NCI-H460 (cell line): Measurements from ENCODE around the gene NEK6. TPM values are rescaled to one million over a fixed set of nuclear protein-coding genes. Genes with fewer than 3 reads are reported as not detected.

Source experiments
- DNase-seq: peaks from one replicate; pipeline ENCODE4 v3.0.0-alpha.2; 2016; ENCODE audit warnings: low read depth; ENCODE audit errors: extremely low read depth
- total RNA-seq: library from RNA; depleted of rRNA; stranded (reverse); fragments of >200 nt; shearing (Covaris generic); gene quantifications from 2 replicates; pipeline ENCODE4 v1.2.3, GENCODE V29; 2014

NEK6 gene
- total RNA-seq, 1 experiment from 2014 or later, result 23.2 TPM

GRCh38 chr9:124334568-124335319, 77.0 kb downstream of the NEK6 start:
- no peak for DNase-seq

DNA sequence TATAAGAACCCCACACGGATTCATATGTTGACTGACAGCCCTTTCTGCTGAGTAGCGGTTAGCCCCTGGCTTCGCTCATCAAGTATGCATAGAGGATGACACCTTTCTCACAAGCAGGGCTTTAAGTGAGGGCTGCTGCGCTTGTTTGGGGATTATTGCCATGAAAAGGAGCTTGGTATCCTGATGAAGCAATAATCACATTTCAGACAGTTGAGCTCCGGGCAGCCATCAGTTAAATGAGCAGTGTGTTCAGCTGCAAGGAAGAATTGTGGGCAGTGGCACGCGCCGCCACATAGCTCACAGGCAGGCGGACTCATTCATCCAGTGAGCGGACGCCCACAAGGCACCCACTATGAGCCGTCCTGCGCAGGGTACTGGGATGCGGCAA, 77.6 kb downstream of the NEK6 start:
- no peak for DNase-seq

DNA sequence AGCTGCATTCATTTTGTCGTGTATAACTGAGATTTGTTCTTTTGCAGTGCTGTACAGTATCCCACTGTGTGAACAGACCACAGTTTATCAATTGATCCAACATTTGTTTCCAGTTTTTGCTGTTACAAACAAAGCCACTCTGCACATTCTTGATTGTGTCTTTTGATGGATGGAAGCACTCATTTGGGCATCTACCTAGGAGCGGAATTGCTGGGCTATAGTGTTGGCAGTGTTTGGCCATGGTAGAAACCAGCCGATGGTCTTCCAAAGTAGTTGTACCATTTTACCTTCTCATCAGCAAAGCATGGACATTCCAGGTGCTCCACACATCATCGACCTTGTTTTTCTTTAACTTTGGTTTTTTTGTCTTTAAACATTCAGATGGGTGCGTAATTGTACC, 79.8 kb downstream of the NEK6 start:
- no peak for DNase-seq

DNA sequence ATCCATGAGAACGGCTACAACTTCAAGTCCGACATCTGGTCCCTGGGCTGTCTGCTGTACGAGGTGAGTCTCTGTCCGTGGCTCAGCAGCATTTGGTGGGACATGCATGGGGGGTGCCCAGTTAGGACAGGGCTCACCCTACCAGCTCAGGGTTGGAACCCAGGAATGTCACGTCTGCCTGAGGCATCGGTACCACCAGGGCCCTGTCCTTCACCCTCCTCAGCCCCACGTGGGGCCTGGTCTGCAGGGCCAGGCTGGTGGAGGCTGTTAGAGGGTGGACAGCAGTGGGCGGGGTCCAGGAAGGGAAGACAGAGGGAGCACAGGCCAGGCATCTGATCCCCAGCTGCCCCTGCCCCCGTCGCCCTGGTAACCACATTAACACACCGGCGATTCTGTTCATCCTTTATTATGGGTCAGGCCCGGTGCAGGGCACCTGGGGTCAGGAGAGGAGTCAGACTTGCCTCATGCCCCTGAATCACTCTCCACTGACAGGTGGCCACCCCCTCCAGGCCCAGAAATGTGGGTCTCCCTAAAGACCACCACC, 81.9 kb downstream of the NEK6 start:
- no peak for DNase-seq

DNA sequence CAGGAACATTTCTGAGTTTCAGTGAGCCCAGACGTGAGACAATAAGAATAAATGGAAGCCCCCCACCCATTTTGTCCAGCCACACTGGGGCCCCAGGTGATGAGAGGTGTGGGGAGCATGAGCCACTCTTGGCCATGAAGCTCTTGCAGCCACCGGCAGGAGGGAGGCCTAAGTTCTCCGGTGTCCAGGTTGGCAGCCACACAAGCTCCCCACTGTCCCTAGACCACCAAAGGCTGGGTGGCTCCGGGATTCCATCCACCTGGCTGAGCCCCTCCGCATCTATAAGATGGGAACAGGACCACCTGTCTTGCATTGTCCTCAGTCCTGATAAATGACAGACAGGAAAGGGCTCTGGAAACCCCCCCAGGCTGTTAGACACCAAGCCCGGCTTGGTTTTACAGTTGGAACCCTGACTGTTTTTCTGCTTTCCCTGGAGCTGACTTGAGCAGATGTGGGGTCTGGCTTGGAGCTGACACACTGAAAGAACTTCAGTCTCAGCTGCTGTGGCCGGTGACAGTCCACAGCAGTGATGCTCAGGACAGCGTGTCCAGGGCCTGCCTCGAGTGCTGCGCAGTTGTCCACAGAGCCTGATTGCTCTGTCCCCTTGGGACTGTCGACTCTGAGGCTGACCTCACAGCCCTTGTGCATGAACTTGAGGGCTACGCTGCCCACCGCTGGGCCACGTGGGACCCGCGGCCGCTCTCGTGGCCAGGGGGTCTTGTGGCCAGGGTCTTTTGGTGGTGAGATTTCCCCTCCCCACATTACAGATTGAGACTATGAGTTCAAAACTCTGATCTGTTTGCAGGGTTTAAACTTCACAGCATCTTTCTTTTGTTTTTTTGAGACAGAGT, 82.7 kb downstream of the NEK6 start:
- no peak for DNase-seq

- DNase-seq, result no peak
Measured at GRCh38 chr9:124341455-124342170, 83.9 kb downstream of the NEK6 start.

DNA sequence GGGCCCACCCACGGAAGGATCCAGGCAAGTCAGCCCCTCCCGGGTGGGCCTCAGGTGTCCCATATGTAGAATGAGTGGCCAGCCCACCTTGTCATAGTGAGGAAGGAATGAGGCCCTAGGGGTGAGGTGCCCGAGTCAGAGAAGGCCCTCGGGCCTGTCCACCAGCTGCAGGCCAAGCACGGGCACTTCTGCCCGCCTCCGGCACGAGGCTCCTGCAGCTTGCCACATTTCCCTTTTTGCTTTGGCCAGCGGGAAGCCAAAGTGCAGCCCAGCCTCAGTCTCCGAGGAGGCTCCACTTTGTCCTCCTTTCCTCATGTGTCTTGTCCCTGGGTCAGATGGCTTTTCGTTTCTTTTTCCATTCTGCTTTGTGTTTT, 84.6 kb downstream of the NEK6 start:
- DNase-seq, result no peak

DNA sequence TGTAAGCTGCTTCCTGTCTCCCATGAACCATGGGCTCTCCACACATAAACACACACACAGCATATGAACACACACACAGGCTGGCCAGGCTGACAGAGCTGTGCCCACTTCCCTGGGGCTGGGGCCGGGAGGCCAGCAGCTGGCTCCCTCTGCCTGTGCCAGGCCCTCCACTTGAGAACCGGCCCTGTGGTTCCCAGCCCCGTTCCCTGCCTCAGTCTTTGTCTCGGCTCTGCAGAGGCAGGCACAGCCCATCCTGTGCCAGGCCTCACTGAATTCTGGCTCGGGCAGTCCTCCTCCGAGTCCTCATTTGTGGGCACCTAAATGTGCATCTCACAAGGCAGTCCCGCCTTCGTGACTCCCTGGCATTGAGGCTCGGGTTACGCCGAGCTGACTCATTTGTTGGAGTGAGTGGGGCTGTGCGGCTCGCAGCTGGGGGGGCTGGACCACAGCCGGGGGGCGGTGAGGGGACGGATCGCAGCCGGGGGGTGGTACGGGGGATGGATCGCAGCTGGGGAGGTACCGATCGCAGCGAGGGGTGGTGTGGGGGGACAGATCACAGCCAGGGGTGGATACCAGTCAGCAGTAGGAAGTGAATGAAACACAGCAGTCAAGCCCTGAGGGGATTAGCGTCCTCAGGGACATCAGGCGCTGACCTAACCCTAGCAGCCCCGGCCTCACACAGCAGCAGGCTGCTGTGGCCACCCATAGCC, 85.2 kb downstream of the NEK6 start:
- peak; percentile 42 for DNase-seq

DNA sequence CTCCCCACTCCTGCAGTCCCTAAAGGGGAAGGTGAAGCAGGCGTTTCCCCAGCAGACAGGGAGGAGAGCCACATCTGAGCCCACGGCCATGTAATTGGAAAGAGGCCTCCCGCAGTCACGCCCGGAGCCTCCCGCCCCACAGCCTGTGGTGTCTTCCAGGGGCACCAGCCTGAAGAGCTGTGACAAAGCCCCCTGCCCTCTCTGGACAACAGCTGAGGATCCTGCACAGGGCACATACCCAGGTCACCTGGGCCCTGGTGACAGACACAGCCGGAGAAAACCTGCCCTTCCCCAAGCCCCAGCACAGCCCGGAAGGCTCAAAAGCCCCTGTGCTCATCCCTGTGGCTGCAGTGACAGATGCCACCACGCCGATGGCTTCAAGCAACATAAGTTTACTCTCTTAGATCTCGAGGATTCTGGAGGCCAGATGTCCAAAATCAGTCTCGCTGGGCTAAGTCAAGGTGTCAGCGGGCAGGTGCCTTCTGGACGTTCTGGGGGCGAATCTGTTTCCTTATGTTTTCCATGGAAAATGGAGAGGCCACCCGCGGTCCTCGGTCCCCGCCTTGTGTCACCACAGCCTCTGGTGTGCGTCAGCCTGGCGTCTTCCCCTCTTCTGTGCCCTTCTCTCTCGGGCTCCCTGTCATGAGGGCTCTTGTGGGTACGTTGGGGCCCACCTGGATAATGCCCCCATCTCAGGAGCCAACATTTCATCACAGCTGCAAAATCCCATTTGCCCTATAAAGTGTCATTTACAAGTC, 86.0 kb downstream of the NEK6 start:
- no peak for DNase-seq

DNA sequence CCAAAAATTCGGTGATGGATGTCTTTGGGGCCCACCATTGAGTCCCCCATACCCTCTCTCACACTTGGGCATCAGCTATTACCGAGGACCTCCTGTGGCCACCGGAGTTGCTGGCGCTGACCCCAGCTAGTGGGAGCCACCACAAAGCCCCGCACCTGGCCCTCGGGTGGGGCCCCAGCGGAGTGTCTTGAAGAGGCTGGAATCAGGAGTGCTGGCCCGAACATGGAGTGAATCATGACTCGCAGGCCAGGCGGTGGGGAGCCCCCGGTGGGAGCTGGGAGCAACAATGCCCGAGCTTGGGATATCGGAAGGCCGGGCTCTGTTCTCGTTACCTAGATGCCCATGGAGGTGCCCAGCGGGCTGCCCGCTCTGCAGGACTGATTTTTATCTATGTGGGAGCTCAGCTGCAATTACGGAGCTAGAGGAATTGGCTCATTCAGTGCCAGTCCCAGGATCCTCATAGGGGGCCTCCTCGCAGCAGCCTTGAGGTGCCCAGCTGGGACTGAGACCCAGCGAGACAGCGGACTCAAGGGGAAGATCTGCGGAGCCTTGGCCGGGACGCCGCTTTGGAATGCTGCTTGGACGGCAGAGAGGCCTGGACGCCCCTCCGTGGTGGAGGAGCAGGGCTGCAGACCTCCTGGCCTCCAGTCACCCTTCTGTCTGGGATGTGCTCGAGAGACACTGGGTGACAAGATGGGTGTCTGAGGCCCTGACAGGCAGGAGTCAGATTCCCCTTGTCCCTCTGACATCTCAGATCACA, 86.7 kb downstream of the NEK6 start:
- no peak for DNase-seq

DNA sequence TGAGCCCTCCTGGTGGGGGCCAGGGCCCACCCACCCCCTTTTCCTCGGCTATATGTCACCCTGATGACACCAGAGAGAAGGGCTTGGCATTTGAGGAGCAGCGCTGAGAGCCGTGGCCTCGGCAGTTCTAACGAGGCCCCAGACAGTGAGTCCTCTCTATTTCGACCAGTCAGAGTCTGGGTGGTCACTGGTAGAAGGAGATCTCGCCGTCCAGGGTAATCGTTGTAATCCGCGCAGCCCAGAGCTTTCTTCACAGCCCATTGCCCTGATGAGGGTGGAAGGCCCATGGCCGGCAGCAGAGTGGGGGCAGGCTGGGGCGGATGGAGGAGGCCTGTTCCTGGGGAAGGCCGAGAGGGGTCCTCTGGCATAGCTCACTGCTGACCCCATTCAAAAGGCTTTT, 87.3 kb downstream of the NEK6 start:
- no peak for DNase-seq

DNA sequence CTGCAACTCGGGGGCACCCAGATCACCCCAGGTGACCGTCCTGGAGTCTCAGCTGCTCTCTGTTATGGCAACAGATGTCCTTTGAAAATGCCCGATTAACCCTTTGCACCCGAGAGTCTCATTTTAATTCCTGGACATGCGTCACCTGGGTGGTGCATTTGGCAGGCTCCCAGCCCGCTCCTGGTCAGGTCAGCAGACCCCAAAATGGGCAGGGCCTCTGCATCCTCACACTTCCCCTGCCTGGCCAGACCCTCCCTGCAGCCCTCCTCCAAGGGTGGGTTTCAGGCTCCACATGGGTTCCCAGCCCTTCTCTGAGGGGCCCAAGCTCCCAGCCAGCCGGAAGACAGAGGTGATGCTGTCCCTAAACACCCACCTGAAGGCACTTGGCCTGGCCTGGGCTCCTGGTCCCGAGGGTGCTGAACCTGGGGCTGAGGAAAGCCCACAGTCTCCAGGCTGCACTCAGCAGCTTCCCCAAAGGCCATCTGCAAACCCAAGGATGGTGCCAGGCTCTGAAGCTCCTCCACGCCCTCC, 88.1 kb downstream of the NEK6 start:
- no peak for DNase-seq

GRCh38 chr9:124346347-124347163, 88.8 kb downstream of the NEK6 start:
- DNase-seq, result no peak

DNA sequence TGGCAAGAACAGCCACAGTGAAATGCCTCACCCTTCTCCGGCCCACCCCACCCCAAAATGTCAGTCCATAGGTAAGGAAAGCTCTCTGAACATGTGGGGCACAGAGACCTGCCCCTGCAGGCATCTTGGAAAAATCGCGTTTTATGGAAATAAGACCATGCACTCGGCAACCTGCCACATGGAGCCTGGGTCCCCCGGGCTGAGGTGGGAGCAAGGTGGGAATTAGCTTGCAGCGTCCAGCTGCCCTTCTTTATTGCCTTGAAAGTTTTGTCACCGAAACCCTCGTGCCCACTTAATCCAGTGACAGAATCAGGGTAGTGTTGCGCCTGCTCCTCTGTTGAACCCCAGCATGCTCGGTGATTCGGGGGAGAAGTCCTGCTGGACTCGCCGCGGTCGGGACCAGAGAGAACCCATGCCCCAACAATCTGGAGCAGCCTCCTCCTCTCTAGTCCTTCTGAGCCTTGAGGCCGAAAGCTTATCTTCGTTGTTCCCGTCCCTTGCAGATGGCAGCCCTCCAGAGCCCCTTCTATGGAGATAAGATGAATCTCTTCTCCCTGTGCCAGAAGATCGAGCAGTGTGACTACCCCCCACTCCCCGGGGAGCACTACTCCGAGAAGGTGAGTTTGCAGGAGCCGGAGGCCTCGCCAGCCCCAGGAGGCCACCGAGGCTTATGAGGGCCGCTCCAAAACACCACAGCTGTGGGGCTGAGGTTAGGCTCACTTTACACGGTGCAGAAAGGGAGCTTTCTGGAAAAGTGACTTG, 89.6 kb downstream of the NEK6 start:
- DNase-seq, result no peak

- no peak for DNase-seq
Measured at GRCh38 chr9:124347968-124348358, 90.2 kb downstream of the NEK6 start.

DNA sequence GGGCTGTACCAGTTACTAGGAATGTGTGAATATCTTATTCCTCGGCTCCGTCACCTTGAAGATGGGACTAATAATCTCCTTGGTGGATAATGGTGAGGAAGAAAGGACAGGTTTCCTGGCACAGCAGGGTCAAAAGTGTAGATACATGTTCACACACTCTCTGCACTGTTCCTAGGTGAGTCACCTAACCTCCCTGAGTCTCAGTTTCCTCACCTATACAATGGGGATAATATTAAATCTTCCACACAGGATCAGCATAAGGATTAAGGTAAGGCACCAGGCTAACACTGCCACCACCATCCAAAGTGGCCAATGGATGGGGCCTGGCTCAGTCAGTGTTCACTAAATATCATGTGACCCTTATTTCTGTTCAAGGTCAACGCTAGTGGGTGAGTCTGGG, 90.6 kb downstream of the NEK6 start:
- DNase-seq, result no peak

GRCh38 chr9:124348831-124349230, 91.1 kb downstream of the NEK6 start:
- no peak for DNase-seq
